ENCODE results near the gene HPD. TPM values are rescaled to one million over a fixed set of nuclear protein-coding genes. Genes with fewer than 3 reads are reported as not detected.
A peak's percentile ranks its signal among the peaks of the same experiment; 100 is the strongest.

HPD gene
- total RNA-seq, 1 experiment from 2014 or later = 0.39 TPM

GRCh38 chr12:121810833-121811433, 47.7 kb downstream of the HPD start:
- CTCF ChIA-PET = interaction anchor here (0.5 to 11.9 kb wide), 26 partner anchors 11 to 281 kb away, joined by 3 to 532 read pairs (median 8); partner anchors contain the start of genes CFAP251, HPD, PSMD9 and RHOF
- DNase-seq (ENCODE audit: low spot score) (no peak), ATAC-seq (no peak)
- Mint-ChIP-seq H3K4me3 (peak overlapping the region; percentile 87), H3K27ac (peak overlapping the region; percentile 17), H3K27me3 (ENCODE audit: low read depth) (no peaks in the 10 kb centered on the region), H3K36me3 (peaks cover 11% of the 10 kb centered on the region), H3K4me1 (peaks cover 39% of the 10 kb centered on the region), H3K9me3 (no peaks in the 10 kb centered on the region)
- POLR2A ChIA-PET = interaction anchor here (0.6 to 8.7 kb wide), 4 partner anchors 13 to 1665 kb away, joined by 3 to 161 read pairs (median 4); partner anchors contain the start of gene RHOF
- TF ChIP-seq TCF7 (CRISPR knock-in tag; IDR thresholded peaks at IDR 0.05; ENCODE audit: low read depth) = no peak
- TF ChIP-seq SMAD3 (CRISPR knock-in tag; IDR thresholded peaks at IDR 0.05; ENCODE audit: borderline replicate concordance) = no peak
- TF ChIP-seq KAT7 (CRISPR knock-in tag; IDR thresholded peaks at IDR 0.05; ENCODE audit: borderline replicate concordance) = no peak
- TF ChIP-seq, protein P1, sequence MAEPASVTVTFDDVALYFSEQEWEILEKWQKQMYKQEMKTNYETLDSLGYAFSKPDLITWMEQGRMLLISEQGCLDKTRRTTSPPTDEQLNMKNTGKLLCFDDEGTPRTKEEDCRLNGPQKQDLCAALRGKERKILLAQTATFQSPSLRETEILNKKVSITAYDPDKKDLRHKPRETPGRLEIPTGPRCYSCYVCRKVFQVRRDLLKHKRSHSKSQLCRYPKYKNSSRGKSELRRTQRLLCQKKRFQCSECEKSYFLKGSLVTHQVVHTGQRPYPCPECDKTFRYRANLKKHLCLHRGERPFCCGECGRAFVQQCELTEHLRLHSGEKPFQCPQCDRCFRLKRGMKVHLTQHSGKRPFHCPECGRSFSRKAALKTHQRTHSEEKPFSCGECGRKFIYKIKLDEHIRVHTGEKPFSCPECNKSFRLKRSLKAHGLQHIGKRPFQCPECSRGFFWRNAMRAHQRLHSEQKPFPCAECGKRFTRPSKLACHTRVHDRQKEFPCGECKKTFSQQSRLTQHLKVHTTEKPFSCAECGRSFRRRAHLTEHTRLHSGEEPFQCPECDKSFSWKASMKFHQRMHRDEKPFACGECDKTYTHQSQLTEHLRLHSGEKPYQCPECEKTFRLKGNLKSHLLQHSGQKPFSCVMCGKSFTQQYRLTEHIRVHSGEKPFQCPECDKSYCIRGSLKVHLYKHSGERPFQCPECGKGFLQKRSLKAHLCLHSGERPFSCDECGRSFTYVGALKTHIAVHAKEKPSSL (CRISPR knock-in tag; conservative IDR thresholded peaks at IDR 0.05) = no peak
- peak; percentile 1; the same call in 1 of the 2 replicates for TF ChIP-seq ZNF423 (CRISPR knock-in tag; IDR thresholded peaks at IDR 0.05)
- no peak for TF ChIP-seq GRHL2 (CRISPR knock-in tag; IDR thresholded peaks at IDR 0.05; ENCODE audit: insufficient replicate concordance, severe bottlenecking)
- no peak for TF ChIP-seq RELA (CRISPR knock-in tag; IDR thresholded peaks at IDR 0.05; ENCODE audit: borderline replicate concordance)
- TF ChIP-seq PREB (CRISPR knock-in tag; IDR thresholded peaks at IDR 0.05; ENCODE audit: borderline replicate concordance) = no peak

DNA sequence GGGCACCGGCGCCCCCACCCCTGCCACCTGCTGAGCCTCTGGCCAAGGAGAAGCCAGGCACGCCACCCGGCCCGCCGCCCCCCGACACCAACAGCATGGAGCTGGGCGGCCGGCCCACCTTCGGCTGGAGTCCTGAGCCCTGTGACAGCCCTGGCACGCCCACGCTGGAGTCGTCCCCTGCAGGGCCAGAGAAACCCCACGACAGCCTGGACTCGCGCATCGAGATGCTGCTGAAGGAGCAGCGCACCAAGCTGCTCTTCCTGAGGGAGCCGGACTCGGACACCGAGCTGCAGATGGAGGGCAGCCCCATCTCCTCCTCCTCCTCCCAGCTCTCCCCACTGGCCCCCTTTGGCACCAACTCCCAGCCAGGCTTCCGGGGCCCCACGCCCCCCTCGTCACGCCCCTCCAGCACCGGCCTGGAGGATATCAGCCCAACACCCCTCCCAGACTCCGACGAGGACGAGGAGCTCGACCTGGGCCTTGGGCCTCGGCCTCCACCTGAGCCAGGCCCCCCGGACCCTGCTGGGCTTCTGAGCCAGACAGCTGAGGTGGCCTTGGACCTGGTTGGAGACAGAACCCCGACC, 48.3 kb downstream of the HPD start:
- POLR2A ChIA-PET = interaction anchor here (8.7 kb wide), 1 partner anchor 12 kb away, joined by 161 read pairs; the partner anchor contains the start of gene RHOF
- no peak for ATAC-seq
- Mint-ChIP-seq H3K27ac (no peak overlapping the region), H3K36me3 (peaks cover 11% of the 10 kb centered on the region), H3K9me3 (no peaks in the 10 kb centered on the region), H3K4me3 (no peak overlapping the region), H3K27me3 (ENCODE audit: low read depth) (no peaks in the 10 kb centered on the region), H3K4me1 (peaks cover 43% of the 10 kb centered on the region)
- no peak for DNase-seq (ENCODE audit: low spot score)
- CTCF ChIA-PET = interaction anchor here (0.5 to 11.9 kb wide), 10 partner anchors 12 to 254 kb away, joined by 3 to 532 read pairs (median 18); partner anchors contain the start of genes CFAP251, PSMD9, RHOF and SETD1B
- no peak for TF ChIP-seq CBFB (CRISPR knock-in tag; IDR thresholded peaks at IDR 0.05; ENCODE audit: low read depth)
- TF ChIP-seq, protein P2, sequence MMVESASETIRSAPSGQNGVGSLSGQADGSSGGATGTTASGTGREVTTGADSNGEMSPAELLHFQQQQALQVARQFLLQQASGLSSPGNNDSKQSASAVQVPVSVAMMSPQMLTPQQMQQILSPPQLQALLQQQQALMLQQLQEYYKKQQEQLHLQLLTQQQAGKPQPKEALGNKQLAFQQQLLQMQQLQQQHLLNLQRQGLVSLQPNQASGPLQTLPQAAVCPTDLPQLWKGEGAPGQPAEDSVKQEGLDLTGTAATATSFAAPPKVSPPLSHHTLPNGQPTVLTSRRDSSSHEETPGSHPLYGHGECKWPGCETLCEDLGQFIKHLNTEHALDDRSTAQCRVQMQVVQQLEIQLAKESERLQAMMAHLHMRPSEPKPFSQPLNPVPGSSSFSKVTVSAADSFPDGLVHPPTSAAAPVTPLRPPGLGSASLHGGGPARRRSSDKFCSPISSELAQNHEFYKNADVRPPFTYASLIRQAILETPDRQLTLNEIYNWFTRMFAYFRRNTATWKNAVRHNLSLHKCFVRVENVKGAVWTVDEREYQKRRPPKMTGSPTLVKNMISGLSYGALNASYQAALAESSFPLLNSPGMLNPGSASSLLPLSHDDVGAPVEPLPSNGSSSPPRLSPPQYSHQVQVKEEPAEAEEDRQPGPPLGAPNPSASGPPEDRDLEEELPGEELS (CRISPR knock-in tag; IDR thresholded peaks at IDR 0.05) = no peak
- TF ChIP-seq, protein P3, sequence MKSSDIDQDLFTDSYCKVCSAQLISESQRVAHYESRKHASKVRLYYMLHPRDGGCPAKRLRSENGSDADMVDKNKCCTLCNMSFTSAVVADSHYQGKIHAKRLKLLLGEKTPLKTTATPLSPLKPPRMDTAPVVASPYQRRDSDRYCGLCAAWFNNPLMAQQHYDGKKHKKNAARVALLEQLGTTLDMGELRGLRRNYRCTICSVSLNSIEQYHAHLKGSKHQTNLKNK (CRISPR knock-in tag; IDR thresholded peaks at IDR 0.05) = no peak
- no peak for TF ChIP-seq MXD4 (CRISPR knock-in tag; IDR thresholded peaks at IDR 0.05; ENCODE audit: borderline replicate concordance)
- no peak for TF ChIP-seq NFATC4 (CRISPR knock-in tag; IDR thresholded peaks at IDR 0.05)
- no peak for TF ChIP-seq ESRRA (CRISPR knock-in tag; IDR thresholded peaks at IDR 0.05; ENCODE audit: borderline replicate concordance)
- TF ChIP-seq ZSCAN18 (CRISPR knock-in tag; IDR thresholded peaks at IDR 0.05) = no peak
- TF ChIP-seq RELA (CRISPR knock-in tag; IDR thresholded peaks at IDR 0.05; ENCODE audit: borderline replicate concordance) = no peak
- no peak for TF ChIP-seq ZNF121 (CRISPR knock-in tag; IDR thresholded peaks at IDR 0.05)
- TF ChIP-seq ATF1 (CRISPR knock-in tag; IDR thresholded peaks at IDR 0.05) = no peak
- TF ChIP-seq, protein P4, sequence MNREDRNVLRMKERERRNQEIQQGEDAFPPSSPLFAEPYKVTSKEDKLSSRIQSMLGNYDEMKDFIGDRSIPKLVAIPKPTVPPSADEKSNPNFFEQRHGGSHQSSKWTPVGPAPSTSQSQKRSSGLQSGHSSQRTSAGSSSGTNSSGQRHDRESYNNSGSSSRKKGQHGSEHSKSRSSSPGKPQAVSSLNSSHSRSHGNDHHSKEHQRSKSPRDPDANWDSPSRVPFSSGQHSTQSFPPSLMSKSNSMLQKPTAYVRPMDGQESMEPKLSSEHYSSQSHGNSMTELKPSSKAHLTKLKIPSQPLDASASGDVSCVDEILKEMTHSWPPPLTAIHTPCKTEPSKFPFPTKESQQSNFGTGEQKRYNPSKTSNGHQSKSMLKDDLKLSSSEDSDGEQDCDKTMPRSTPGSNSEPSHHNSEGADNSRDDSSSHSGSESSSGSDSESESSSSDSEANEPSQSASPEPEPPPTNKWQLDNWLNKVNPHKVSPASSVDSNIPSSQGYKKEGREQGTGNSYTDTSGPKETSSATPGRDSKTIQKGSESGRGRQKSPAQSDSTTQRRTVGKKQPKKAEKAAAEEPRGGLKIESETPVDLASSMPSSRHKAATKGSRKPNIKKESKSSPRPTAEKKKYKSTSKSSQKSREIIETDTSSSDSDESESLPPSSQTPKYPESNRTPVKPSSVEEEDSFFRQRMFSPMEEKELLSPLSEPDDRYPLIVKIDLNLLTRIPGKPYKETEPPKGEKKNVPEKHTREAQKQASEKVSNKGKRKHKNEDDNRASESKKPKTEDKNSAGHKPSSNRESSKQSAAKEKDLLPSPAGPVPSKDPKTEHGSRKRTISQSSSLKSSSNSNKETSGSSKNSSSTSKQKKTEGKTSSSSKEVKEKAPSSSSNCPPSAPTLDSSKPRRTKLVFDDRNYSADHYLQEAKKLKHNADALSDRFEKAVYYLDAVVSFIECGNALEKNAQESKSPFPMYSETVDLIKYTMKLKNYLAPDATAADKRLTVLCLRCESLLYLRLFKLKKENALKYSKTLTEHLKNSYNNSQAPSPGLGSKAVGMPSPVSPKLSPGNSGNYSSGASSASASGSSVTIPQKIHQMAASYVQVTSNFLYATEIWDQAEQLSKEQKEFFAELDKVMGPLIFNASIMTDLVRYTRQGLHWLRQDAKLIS (CRISPR knock-in tag; IDR thresholded peaks at IDR 0.05; ENCODE audit: borderline replicate concordance) = no peak
- no peak for TF ChIP-seq ZNF396 (CRISPR knock-in tag; IDR thresholded peaks at IDR 0.05; ENCODE audit: borderline replicate concordance)
- no peak for TF ChIP-seq SP1 (CRISPR knock-in tag; conservative IDR thresholded peaks at IDR 0.05)
- TF ChIP-seq ETV6 (CRISPR knock-in tag; IDR thresholded peaks at IDR 0.05) = no peak
